Neural progenitor cell (in vitro differentiated cells): ENCODE results near the gene RHOD. TPM values are rescaled to one million over a fixed set of nuclear protein-coding genes. Genes with fewer than 3 reads are reported as not detected.

Source experiments
- DNase-seq: peaks from one replicate; pipeline ENCODE4 v3.0.0-alpha.2; 2016; ENCODE audit warnings: low spot score
- H2AFZ ChIP-seq: fragments of 200-600 bp; sonication (generic); replicated peaks from 2 replicates; pipeline ENCODE4 v1.6.1; 2016; ENCODE audit warnings: antibody characterized with exemption
- H3F3A ChIP-seq: fragments of 200-600 bp; sonication (generic); 2 replicates; pipeline ENCODE4 v1.6.1; 2016; ENCODE audit warnings: antibody characterized with exemption, low read depth
- H3K27ac ChIP-seq: fragments of 200-600 bp; sonication (generic); 2 replicates; pipeline ENCODE4 v1.5.1; 2016; ENCODE audit warnings: mild to moderate bottlenecking
- H3K27me3 ChIP-seq: fragments of 200-600 bp; sonication (generic); 2 replicates; pipeline ENCODE4 v1.6.1; 2016; ENCODE audit warnings: mild to moderate bottlenecking, moderate library complexity
- H3K36me3 ChIP-seq: fragments of 200-600 bp; sonication (generic); 2 replicates; pipeline ENCODE4 v1.5.1; 2016
- H3K4me1 ChIP-seq: fragments of 200-600 bp; sonication (generic); 2 replicates; pipeline ENCODE4 v1.6.1; 2016; ENCODE audit warnings: mixed run types
- H3K4me2 ChIP-seq: fragments of 200-600 bp; sonication (generic); 2 replicates; pipeline ENCODE4 v1.6.1; 2016
- H3K4me3 ChIP-seq: fragments of 200-600 bp; sonication (generic); 2 replicates; pipeline ENCODE4 v1.5.1; 2016
- H3K79me2 ChIP-seq: fragments of 200-600 bp; sonication (generic); 2 replicates; pipeline ENCODE4 v1.6.1; 2016; ENCODE audit warnings: low read depth
- H3K9ac ChIP-seq: fragments of 200-600 bp; sonication (generic); 2 replicates; pipeline ENCODE4 v1.6.1; 2016
- H3K9me3 ChIP-seq: fragments of 200-600 bp; sonication (generic); 2 replicates; pipeline ENCODE4 v1.5.1; 2016; ENCODE audit warnings: low read depth
- H4K20me1 ChIP-seq: fragments of 200-600 bp; sonication (generic); 2 replicates; pipeline ENCODE4 v1.6.1; 2016; ENCODE audit warnings: low read depth
- H3K27ac Mint-ChIP-seq: 3 replicates; pipeline ENCODE4 v1.8.0; 2021; ENCODE audit warnings: mixed read lengths
- H3K27me3 Mint-ChIP-seq: 2 replicates; pipeline ENCODE4 v1.8.0; 2022; ENCODE audit warnings: low read depth, mild to moderate bottlenecking, inconsistent platforms, moderate library complexity, mixed read lengths; ENCODE audit not compliant: insufficient read depth
- H3K36me3 Mint-ChIP-seq: 3 replicates; pipeline ENCODE4 v1.8.0; 2021; ENCODE audit warnings: mixed read lengths
- H3K4me1 Mint-ChIP-seq: 3 replicates; pipeline ENCODE4 v1.8.0; 2021; ENCODE audit warnings: mixed read lengths
- H3K4me3 Mint-ChIP-seq: 3 replicates; pipeline ENCODE4 v1.8.0; 2021; ENCODE audit warnings: mild to moderate bottlenecking, moderate library complexity, mixed read lengths
- H3K9me3 Mint-ChIP-seq: 3 replicates; pipeline ENCODE4 v1.8.0; 2020; ENCODE audit warnings: mixed read lengths
- CTCF ChIP-seq: fragments of 200-600 bp; sonication (generic); IDR thresholded peaks from 2 replicates; pipeline ENCODE4 v1.5.1; 2017; ENCODE audit warnings: antibody characterized with exemption, mild to moderate bottlenecking
- EZH2 ChIP-seq: fragments of 200-600 bp; sonication (generic); IDR thresholded peaks from 2 replicates; pipeline ENCODE4 v1.6.1; 2017; ENCODE audit warnings: antibody characterized with exemption, mild to moderate bottlenecking, moderate library complexity
- EZH2phosphoT487 ChIP-seq: fragments of 200-600 bp; sonication (generic); IDR thresholded peaks from 2 replicates; pipeline ENCODE4 v1.6.1; 2017; ENCODE audit warnings: antibody characterized with exemption
- total RNA-seq: library from RNA; depleted of rRNA; stranded (reverse); fragments of >200 nt; gene quantifications from 2 replicates; pipeline ENCODE4 v1.2.3, GENCODE V29; 2015; ENCODE audit warnings: low replicate concordance

The RHOD gene
- total RNA-seq, 1 donor from 2014 or later: 6.6 TPM

GRCh38 chr11:67013511-67014045, 43.1 kb upstream of the RHOD start:
- Histone ChIP-seq H3K9ac (no peak overlapping the region), H3K27me3 (no peaks in the 10 kb centered on the region), H3K4me2 (no peak overlapping the region), H3K79me2 (no peaks in the 10 kb centered on the region), H2AFZ (no peak overlapping the region), H3F3A (no peaks in the 10 kb centered on the region), H3K36me3 (no peaks in the 10 kb centered on the region), H3K4me3 (no peak overlapping the region), H4K20me1 (no peaks in the 10 kb centered on the region), H3K4me1 (no peaks in the 10 kb centered on the region), H3K9me3 (no peaks in the 10 kb centered on the region), H3K27ac (no peak overlapping the region)
- H3K27me3 Mint-ChIP-seq: peaks cover 9% of the 10 kb centered on the region
- peaks cover 11% of the 10 kb centered on the region for H3K4me1 Mint-ChIP-seq
- no peaks in the 10 kb centered on the region for H3K9me3 Mint-ChIP-seq
- H3K4me3 Mint-ChIP-seq: no peak overlapping the region
- H3K27ac Mint-ChIP-seq: peak overlapping the region; percentile 69
- no peaks in the 10 kb centered on the region for H3K36me3 Mint-ChIP-seq
- no peak for TF ChIP-seq EZH2
- TF ChIP-seq EZH2phosphoT487: no peak
- TF ChIP-seq CTCF: no peak
- no peak for DNase-seq

GRCh38 chr11:67014343-67014742, 42.3 kb upstream of the RHOD start:
- no peak for TF ChIP-seq EZH2
- no peak for TF ChIP-seq EZH2phosphoT487
- no peak for TF ChIP-seq CTCF
- Histone ChIP-seq H3K4me3 (no peak overlapping the region), H3K27me3 (no peaks in the 10 kb centered on the region), H3K36me3 (no peaks in the 10 kb centered on the region), H3K4me2 (no peak overlapping the region), H3F3A (no peaks in the 10 kb centered on the region), H3K4me1 (no peaks in the 10 kb centered on the region), H3K9me3 (no peaks in the 10 kb centered on the region), H3K9ac (no peak overlapping the region), H2AFZ (no peak overlapping the region), H3K27ac (no peak overlapping the region), H3K79me2 (no peaks in the 10 kb centered on the region), H4K20me1 (no peaks in the 10 kb centered on the region)
- Mint-ChIP-seq H3K36me3 (no peaks in the 10 kb centered on the region), H3K4me3 (peak overlapping the region; percentile 15), H3K27me3 (peaks cover 11% of the 10 kb centered on the region), H3K4me1 (peaks cover 13% of the 10 kb centered on the region), H3K9me3 (no peaks in the 10 kb centered on the region), H3K27ac (peak overlapping the region; percentile 29)
- DNase-seq: no peak

GRCh38 chr11:67015048-67015447, 41.6 kb upstream of the RHOD start:
- no peak overlapping the region for H3K4me2 ChIP-seq
- no peaks in the 10 kb centered on the region for H4K20me1 ChIP-seq
- H2AFZ ChIP-seq: no peak overlapping the region
- Mint-ChIP-seq H3K4me3 (no peak overlapping the region), H3K36me3 (no peaks in the 10 kb centered on the region), H3K27me3 (peaks cover 11% of the 10 kb centered on the region), H3K4me1 (peaks cover 11% of the 10 kb centered on the region), H3K27ac (no peak overlapping the region), H3K9me3 (no peaks in the 10 kb centered on the region)
- TF ChIP-seq EZH2: no peak
- TF ChIP-seq EZH2phosphoT487: no peak
- TF ChIP-seq CTCF: no peak
- no peaks in the 10 kb centered on the region for H3F3A ChIP-seq
- H3K36me3 ChIP-seq: no peaks in the 10 kb centered on the region
- H3K27me3 ChIP-seq: no peaks in the 10 kb centered on the region
- no peaks in the 10 kb centered on the region for H3K4me1 ChIP-seq
- H3K79me2 ChIP-seq: no peaks in the 10 kb centered on the region
- no peak for DNase-seq
- H3K9me3 ChIP-seq: no peaks in the 10 kb centered on the region
- H3K4me3 ChIP-seq: no peak overlapping the region
- no peak overlapping the region for H3K9ac ChIP-seq
- no peak overlapping the region for H3K27ac ChIP-seq
